Muscle of leg (tissue), 11 donors: ENCODE measurements around the gene ATP8B4. TPM values are rescaled to one million over a fixed set of nuclear protein-coding genes. Genes with fewer than 3 reads are reported as not detected.

Experiments
- DNase-seq: peaks from one replicate; pipeline ENCODE4 v3.0.0; 2013
- H3K27ac ChIP-seq: one replicate; pipeline ENCODE4 v1.5.1; 2013; ENCODE audit warnings: mild to moderate bottlenecking, low read length, control low read depth
- H3K27me3 ChIP-seq: one replicate; pipeline ENCODE4 v1.6.1; 2013; ENCODE audit warnings: low read length; ENCODE audit not compliant: control insufficient read depth, insufficient read depth
- H3K36me3 ChIP-seq: one replicate; pipeline ENCODE4 v1.6.1; 2013; ENCODE audit warnings: low read length; ENCODE audit not compliant: control insufficient read depth, insufficient read depth
- H3K4me1 ChIP-seq: one replicate; pipeline ENCODE4 v1.6.1; 2013; ENCODE audit warnings: low read length; ENCODE audit not compliant: control insufficient read depth, insufficient read depth
- H3K4me3 ChIP-seq: one replicate; pipeline ENCODE4 v1.5.1; 2013; ENCODE audit warnings: low read length, control low read depth
- H3K9me3 ChIP-seq: replicated peaks from 2 replicates; pipeline ENCODE4 v1.6.1; 2013; ENCODE audit warnings: low read depth, low read length; ENCODE audit not compliant: control insufficient read depth
- WGBS: methylation state at CpG from one replicate; pipeline ENCODE4 v1.1.5; 2013; ENCODE audit warnings: missing lambda C conversion rate; ENCODE audit not compliant: insufficient coverage; 5-methylcytosine and 5-hydroxymethylcytosine counted together
- polyA plus RNA-seq, 8 donors: library from polyadenylated mRNA; unstranded; fragments of 120-200 nt; gene quantifications; one replicate each; pipeline versions ENCODE4 v1.2.1 to v1.2.3, GENCODE V29; 2013; ENCODE audit warnings: inconsistent platforms in 1 of 8, low replicate concordance in 1 of 8; ENCODE audit not compliant: insufficient read length in 8 of 8, insufficient read depth in 1 of 8
- total RNA-seq: library from RNA; stranded (reverse); fragments of 120-200 nt; gene quantifications from one replicate; pipeline ENCODE4 v1.2.4, GENCODE V29; 2013

The ATP8B4 gene
- total and polyA plus RNA-seq, 9 donors, result 2.6 to 5.2 (median 3.6) TPM

- Histone ChIP-seq H3K4me3 (no peak overlapping the region), H3K27ac (no peak overlapping the region), H3K36me3 (no peaks in the 10 kb centered on the region), H3K4me1 (peaks cover 5% of the 10 kb centered on the region), H3K27me3 (no peaks in the 10 kb centered on the region), H3K9me3 (no peaks in the 10 kb centered on the region)
- DNase-seq, result peak; percentile 62
- WGBS, result 0% methylated on average over 1 of the region's 3 CpGs
Observed at GRCh38 chr15:49989498-49989897, 129.5 kb downstream of the ATP8B4 start.

DNA sequence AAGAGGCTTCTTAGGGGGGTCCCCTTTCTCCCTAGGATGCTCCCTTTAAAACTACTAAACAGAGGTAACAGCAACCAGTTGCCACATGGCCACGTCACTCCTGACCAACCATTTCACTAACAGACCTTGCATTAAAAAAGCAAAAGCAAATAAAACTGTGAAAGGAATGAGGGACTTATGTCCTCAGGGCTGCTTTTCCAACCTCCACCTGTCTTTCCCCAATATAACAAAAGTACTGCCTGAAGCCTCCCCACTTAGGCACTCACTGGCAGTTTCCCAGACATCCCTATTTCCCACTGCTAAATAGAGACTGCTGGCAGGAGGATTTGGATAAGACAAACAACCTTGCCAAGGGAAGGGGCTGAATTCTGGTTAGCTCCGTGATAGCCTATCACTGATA lies 130.3 kb downstream of the ATP8B4 start:
- Histone ChIP-seq H3K4me1 (peaks cover 5% of the 10 kb centered on the region), H3K36me3 (no peaks in the 10 kb centered on the region), H3K27ac (no peak overlapping the region), H3K9me3 (no peaks in the 10 kb centered on the region), H3K4me3 (no peak overlapping the region), H3K27me3 (no peaks in the 10 kb centered on the region)
- no CpG with 5 or more reads among the region's 2 CpGs for WGBS
- DNase-seq, result no peak

GRCh38 chr15:49987896-49988295 lies 131.1 kb downstream of the ATP8B4 start:
- no peaks in the 10 kb centered on the region for H3K36me3 ChIP-seq
- H3K4me1 ChIP-seq, result peaks cover 5% of the 10 kb centered on the region
- DNase-seq, result no peak
- H3K27me3 ChIP-seq, result no peaks in the 10 kb centered on the region
- WGBS, result no CpG with 5 or more reads among the region's 3 CpGs
- H3K27ac ChIP-seq, result no peak overlapping the region
- H3K9me3 ChIP-seq, result no peaks in the 10 kb centered on the region
- no peak overlapping the region for H3K4me3 ChIP-seq

GRCh38 chr15:49987198-49987785 lies 131.7 kb downstream of the ATP8B4 start:
- no peak overlapping the region for H3K4me3 ChIP-seq
- no peaks in the 10 kb centered on the region for H3K9me3 ChIP-seq
- no peaks in the 10 kb centered on the region for H3K36me3 ChIP-seq
- no peaks in the 10 kb centered on the region for H3K27me3 ChIP-seq
- peaks cover 5% of the 10 kb centered on the region for H3K4me1 ChIP-seq
- H3K27ac ChIP-seq, result no peak overlapping the region
- no CpG with 5 or more reads among the region's 3 CpGs for WGBS
- DNase-seq, result no peak

GRCh38 chr15:49986326-49986725 lies 132.7 kb downstream of the ATP8B4 start:
- H3K27ac ChIP-seq, result no peak overlapping the region
- peaks cover 5% of the 10 kb centered on the region for H3K4me1 ChIP-seq
- H3K9me3 ChIP-seq, result no peaks in the 10 kb centered on the region
- no peak overlapping the region for H3K4me3 ChIP-seq
- no peaks in the 10 kb centered on the region for H3K27me3 ChIP-seq
- H3K36me3 ChIP-seq, result no peaks in the 10 kb centered on the region
- DNase-seq, result no peak
- no CpG with 5 or more reads among the region's 3 CpGs for WGBS

DNA sequence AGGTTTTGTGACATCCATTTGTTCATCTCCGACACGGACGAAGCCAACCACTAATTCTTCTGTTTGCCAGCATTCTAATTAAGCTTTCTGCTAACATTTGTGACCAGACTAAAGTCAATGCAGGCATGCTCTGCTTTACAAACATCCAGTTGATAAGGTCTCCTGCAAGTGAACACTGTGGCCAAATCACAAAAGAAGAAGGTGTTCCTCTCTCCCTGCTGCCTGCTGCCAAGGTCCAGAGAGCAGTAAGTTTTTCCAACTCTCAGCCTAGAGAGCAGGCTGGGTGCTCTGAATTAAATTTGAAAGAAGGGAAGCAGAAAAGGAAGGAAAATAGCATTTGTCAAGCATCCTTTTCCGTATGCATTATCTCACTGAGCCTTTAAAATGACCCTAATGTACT lies 133.6 kb downstream of the ATP8B4 start:
- no peak overlapping the region for H3K27ac ChIP-seq
- H3K27me3 ChIP-seq, result no peaks in the 10 kb centered on the region
- H3K4me1 ChIP-seq, result peaks cover 5% of the 10 kb centered on the region
- no peaks in the 10 kb centered on the region for H3K36me3 ChIP-seq
- no peaks in the 10 kb centered on the region for H3K9me3 ChIP-seq
- DNase-seq, result no peak
- no peak overlapping the region for H3K4me3 ChIP-seq
- WGBS, result 92% methylated on average over 2 of the region's 4 CpGs

DNA sequence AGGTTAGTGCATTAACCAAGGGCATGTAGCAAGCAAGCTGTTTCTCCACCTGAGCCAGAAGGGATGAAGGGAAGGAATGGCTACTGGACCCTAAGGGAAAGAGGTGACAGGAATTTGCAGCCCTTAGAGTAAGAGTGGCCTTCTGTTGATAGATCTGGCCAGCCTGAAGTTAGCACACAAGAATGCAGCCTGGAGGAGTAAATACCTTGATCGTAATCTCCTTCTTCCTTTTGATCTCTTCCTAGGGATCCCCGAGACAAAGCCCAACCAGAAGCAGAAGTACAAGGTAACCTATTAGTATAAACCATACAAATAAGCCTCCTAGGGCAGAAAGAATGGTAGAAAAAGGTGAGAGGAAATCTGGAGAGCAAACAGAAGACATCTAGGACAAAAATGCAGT lies 134.6 kb downstream of the ATP8B4 start:
- WGBS, result no CpG with 5 or more reads among the region's 2 CpGs

DNA sequence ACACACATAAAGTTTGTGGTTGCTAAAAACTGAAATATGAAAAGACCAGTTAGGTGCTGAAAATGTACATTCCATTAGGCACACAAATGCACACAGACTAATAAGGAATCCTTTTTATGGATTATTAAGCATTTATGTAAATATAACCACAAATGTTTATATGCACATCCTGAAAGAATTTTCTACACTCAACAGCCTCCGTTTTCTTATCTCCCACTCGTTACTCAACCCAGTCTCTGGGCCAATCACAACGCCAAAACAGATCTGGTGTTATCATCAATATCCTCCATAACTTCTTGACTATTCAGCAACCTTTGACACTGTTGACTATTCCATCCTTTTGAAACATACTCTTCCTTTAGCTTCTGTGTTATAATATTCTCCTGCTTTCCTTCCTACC lies 136.4 kb downstream of the ATP8B4 start:
- WGBS, result 82% methylated on average over 3 of the region's 3 CpGs
- no peaks in the 10 kb centered on the region for H3K36me3 ChIP-seq
- H3K4me3 ChIP-seq, result no peak overlapping the region
- H3K27ac ChIP-seq, result no peak overlapping the region
- peaks cover 2% of the 10 kb centered on the region for H3K4me1 ChIP-seq
- no peaks in the 10 kb centered on the region for H3K9me3 ChIP-seq
- no peak for DNase-seq
- H3K27me3 ChIP-seq, result no peaks in the 10 kb centered on the region

More for the DNA sequence above, 134.6 kb downstream of the ATP8B4 start:
- Histone ChIP-seq H3K36me3 (no peaks in the 10 kb centered on the region), H3K27ac (no peak overlapping the region), H3K4me1 (peaks cover 4% of the 10 kb centered on the region), H3K4me3 (no peak overlapping the region), H3K9me3 (no peaks in the 10 kb centered on the region), H3K27me3 (no peaks in the 10 kb centered on the region)
- DNase-seq, result no peak

GRCh38 chr15:49979705-49980382 lies 139.2 kb downstream of the ATP8B4 start:
- H3K4me1 ChIP-seq, result no peaks in the 10 kb centered on the region
- H3K27ac ChIP-seq, result no peak overlapping the region
- WGBS, result no CpG with 5 or more reads among the region's 2 CpGs
- H3K4me3 ChIP-seq, result no peak overlapping the region
- no peak for DNase-seq
- no peaks in the 10 kb centered on the region for H3K9me3 ChIP-seq
- H3K36me3 ChIP-seq, result no peaks in the 10 kb centered on the region
- no peaks in the 10 kb centered on the region for H3K27me3 ChIP-seq

DNA sequence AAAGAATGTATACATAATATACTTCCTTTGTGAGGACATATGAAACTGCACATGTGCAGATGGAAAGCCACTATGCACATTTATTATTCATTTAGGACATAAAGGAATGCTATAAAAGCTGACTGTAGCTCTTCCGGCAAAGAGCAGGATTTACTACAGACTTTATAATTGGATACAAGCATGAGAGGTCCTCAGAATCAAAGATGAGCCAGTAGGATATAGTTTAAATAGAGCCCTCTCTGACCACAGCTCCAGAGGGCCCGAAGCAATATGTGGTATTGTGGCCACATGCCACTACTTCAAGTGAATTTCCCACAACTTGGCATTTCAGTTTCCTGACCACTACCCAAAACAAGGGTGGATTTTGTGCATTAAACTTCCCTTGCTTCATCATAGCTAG lies 140.9 kb downstream of the ATP8B4 start:
- Histone ChIP-seq H3K36me3 (no peaks in the 10 kb centered on the region), H3K27ac (no peak overlapping the region), H3K4me1 (no peaks in the 10 kb centered on the region), H3K4me3 (no peak overlapping the region), H3K27me3 (no peaks in the 10 kb centered on the region), H3K9me3 (no peaks in the 10 kb centered on the region)
- no CpG with 5 or more reads among the region's 2 CpGs for WGBS
- DNase-seq, result no peak
